ENCODE measurements around the gene FAM24A.

The FAM24A gene

DNA sequence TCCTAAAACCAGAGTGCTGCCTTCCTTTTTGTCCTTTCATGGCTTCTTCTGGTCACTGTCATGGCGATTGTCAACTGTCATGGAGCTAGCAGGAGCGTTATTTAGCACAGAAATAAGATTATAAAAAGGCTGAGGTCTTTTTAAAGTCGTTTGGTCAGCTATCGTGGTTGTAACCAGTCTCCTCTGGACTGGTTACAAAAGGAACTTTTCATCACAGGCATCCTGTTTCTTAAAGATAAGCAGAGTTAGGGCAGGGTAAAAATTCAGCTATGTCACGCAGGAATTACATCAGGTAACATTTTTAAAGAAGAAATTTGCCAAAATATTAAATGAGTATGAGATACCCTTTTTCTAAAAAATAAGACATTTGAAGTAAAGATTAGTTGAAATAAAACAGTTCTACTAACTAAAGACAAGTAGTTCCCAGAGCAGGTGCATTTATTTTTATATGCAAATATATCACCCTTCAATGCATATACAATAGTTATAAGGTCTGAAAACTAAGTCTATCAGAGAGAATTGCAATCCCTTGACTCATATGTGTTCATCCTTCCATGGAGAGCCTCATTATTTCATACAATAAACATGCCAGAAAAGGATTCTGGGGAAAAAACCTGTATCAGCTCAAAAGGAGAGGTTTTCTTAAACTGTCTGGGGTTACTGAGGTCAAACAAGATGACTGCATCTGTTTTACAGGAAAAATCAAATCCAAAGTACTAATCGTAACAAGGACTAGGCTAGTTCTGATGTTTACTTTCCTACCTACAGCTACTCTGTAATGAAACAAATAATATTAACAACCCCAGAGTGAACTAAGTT lies 20.9 kb downstream of the FAM24A start:
- DNase-seq (ENCODE audit: low read depth) = no peak

GRCh38 chr10:122939133-122939855 lies 28.9 kb downstream of the FAM24A start:
- DNase-seq (ENCODE audit: low read depth) = no peak

- no peak for DNase-seq (ENCODE audit: low read depth)
Observed at GRCh38 chr10:122939856-122940543, 29.6 kb downstream of the FAM24A start.

- no peak for DNase-seq (ENCODE audit: low read depth)
Observed at GRCh38 chr10:122949296-122949695, 38.9 kb downstream of the FAM24A start.

- DNase-seq (ENCODE audit: low read depth) = peak; percentile 95
Observed at GRCh38 chr10:122953902-122954730, 43.7 kb downstream of the FAM24A start, which contains the start of gene C10orf88. C10orf88 (minus strand) TSS chr10:122954227; CDS start chr10:122954178, 49 bp downstream.

- no peak for DNase-seq (ENCODE audit: low read depth)
Observed at GRCh38 chr10:122954731-122955050, 44.3 kb downstream of the FAM24A start.

- no peak for DNase-seq (ENCODE audit: low read depth)
Observed at GRCh38 chr10:122955892-122956291, 45.5 kb downstream of the FAM24A start.

GRCh38 chr10:122957474-122957873 lies 47.1 kb downstream of the FAM24A start:
- DNase-seq (ENCODE audit: low read depth) = no peak

GRCh38 chr10:122962405-122962804 lies 52.0 kb downstream of the FAM24A start:
- no peak for DNase-seq (ENCODE audit: low read depth)
